ENCODE data around the gene LRBA.

Gene LRBA

DNA sequence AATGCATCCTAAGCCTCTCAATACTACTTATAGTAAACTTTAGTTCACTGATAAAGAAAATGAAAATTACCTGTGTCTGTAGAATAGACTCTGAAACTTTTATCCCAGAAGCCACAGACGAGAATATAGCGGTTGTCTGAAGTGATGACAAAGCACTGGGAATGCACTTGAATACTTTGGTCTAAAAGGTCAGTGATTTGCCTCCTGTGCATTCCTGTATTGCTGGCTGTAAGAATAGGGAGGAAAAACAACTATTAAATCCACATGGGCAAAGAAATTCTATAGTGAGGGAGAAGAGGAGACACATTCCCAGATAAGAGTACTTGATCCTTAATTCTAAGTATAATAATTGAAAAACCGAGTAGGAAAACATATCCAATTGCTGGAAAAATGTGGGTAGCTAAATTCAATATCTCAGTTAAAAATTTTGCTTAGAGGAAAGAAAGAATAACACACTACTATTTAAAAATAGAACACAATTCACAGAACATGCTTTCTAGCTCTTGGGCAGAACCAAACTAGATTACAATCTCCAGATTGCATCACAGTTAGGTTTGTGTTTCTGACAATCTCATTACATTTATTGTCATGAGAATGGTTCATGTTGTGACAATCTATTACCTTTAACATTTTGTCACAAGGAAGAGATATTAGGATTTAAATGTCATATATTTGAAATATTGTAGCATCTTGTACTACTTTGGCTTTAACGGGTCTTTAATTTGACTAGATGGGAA is 704.8 kb downstream of the LRBA start:
- Histone ChIP-seq H3K36me3 (ENCODE audit: control insufficient read depth, low read length) (peaks cover 3% of the 10 kb centered on the region; the same call in 1 of the 2 replicates), H3K4me1 (ENCODE audit: control insufficient read depth, low read length) (no peaks in the 10 kb centered on the region), H3K79me2 (ENCODE audit: control insufficient read depth, low read length) (no peaks in the 10 kb centered on the region), H3K27me3 (ENCODE audit: control insufficient read depth, low read length) (no peaks in the 10 kb centered on the region), H3K4me3 (ENCODE audit: low read length) (no peak overlapping the region), H3K4me2 (ENCODE audit: low read length) (no peak overlapping the region), H3K27ac (ENCODE audit: low read depth, low read length) (no peak overlapping the region), H3F3A (ENCODE audit: control insufficient read depth, insufficient read depth) (no peaks in the 10 kb centered on the region), H4K20me1 (ENCODE audit: control insufficient read depth, insufficient read depth, low read depth, low read length) (no peaks in the 10 kb centered on the region), H3K9me3 (ENCODE audit: control insufficient read depth, insufficient read depth, low read length) (no peaks in the 10 kb centered on the region), H3K9me2 (replicated peaks; ENCODE audit: control insufficient read depth, low read length) (no peaks in the 10 kb centered on the region)
- TF ChIP-seq, protein P1, sequence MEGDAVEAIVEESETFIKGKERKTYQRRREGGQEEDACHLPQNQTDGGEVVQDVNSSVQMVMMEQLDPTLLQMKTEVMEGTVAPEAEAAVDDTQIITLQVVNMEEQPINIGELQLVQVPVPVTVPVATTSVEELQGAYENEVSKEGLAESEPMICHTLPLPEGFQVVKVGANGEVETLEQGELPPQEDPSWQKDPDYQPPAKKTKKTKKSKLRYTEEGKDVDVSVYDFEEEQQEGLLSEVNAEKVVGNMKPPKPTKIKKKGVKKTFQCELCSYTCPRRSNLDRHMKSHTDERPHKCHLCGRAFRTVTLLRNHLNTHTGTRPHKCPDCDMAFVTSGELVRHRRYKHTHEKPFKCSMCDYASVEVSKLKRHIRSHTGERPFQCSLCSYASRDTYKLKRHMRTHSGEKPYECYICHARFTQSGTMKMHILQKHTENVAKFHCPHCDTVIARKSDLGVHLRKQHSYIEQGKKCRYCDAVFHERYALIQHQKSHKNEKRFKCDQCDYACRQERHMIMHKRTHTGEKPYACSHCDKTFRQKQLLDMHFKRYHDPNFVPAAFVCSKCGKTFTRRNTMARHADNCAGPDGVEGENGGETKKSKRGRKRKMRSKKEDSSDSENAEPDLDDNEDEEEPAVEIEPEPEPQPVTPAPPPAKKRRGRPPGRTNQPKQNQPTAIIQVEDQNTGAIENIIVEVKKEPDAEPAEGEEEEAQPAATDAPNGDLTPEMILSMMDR (IDR thresholded peaks at IDR 0.05; ENCODE audit: low read depth, low read length, poor library complexity, severe bottlenecking) = no peak
- TF ChIP-seq EZH2phosphoT487 (IDR thresholded peaks at IDR 0.05; ENCODE audit: borderline replicate concordance, low read length) = no peak

DNA sequence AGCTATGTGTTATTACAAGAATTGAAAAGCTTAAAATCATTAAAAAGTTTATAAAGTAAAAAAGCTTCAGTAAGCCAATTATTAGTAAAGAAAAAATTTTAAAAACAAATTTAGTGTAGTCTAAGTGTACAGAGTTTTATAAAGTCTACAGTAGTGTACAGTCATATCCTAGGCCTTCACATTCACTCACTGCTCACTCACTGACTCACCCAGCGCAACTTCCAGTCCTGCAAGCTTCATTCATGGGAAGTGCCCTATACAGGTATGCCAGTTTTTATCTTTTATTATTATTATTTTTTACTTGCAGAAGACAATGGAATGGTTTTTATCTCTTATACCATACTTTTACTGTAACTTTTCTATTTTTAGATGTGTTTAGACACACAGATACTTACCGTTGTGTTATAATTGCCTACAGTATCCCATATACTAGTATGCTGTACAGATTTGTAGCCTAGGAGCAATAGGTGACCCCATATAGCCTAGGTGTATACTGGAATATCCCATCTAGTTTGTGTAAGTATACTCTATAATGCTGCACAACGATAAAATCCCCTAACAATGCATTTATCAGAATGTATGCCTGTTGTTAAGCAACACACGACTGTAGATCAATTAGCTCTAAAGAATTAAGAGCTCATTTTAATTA is 706.1 kb downstream of the LRBA start:
- TF ChIP-seq, protein P1 (IDR thresholded peaks at IDR 0.05; ENCODE audit: low read depth, low read length, poor library complexity, severe bottlenecking) = no peak
- no peak for TF ChIP-seq EZH2phosphoT487 (IDR thresholded peaks at IDR 0.05; ENCODE audit: borderline replicate concordance, low read length)
- no peak overlapping the region for H3K27ac ChIP-seq (ENCODE audit: low read depth, low read length)
- peaks cover 3% of the 10 kb centered on the region; the same call in 1 of the 2 replicates for H3K36me3 ChIP-seq (ENCODE audit: control insufficient read depth, low read length)
- H3K27me3 ChIP-seq (ENCODE audit: control insufficient read depth, low read length) = no peaks in the 10 kb centered on the region
- H3K9me3 ChIP-seq (ENCODE audit: control insufficient read depth, insufficient read depth, low read length) = no peaks in the 10 kb centered on the region
- H3K79me2 ChIP-seq (ENCODE audit: control insufficient read depth, low read length) = no peaks in the 10 kb centered on the region
- no peaks in the 10 kb centered on the region for H3K4me1 ChIP-seq (ENCODE audit: control insufficient read depth, low read length)
- H3K4me3 ChIP-seq (ENCODE audit: low read length) = no peak overlapping the region
- no peak overlapping the region for H3K4me2 ChIP-seq (ENCODE audit: low read length)
- H4K20me1 ChIP-seq (ENCODE audit: control insufficient read depth, insufficient read depth, low read depth, low read length) = no peaks in the 10 kb centered on the region
- no peaks in the 10 kb centered on the region for H3K9me2 ChIP-seq (replicated peaks; ENCODE audit: control insufficient read depth, low read length)
- H3F3A ChIP-seq (ENCODE audit: control insufficient read depth, insufficient read depth) = no peaks in the 10 kb centered on the region

- Histone ChIP-seq H3K4me3 (ENCODE audit: low read length) (no peak overlapping the region), H3K4me2 (ENCODE audit: low read length) (no peak overlapping the region), H3K27ac (ENCODE audit: low read depth, low read length) (no peak overlapping the region), H3K9me2 (replicated peaks; ENCODE audit: control insufficient read depth, low read length) (no peaks in the 10 kb centered on the region), H4K20me1 (ENCODE audit: control insufficient read depth, insufficient read depth, low read depth, low read length) (no peaks in the 10 kb centered on the region), H3K9me3 (ENCODE audit: control insufficient read depth, insufficient read depth, low read length) (no peaks in the 10 kb centered on the region), H3K27me3 (ENCODE audit: control insufficient read depth, low read length) (no peaks in the 10 kb centered on the region), H3K4me1 (ENCODE audit: control insufficient read depth, low read length) (no peaks in the 10 kb centered on the region), H3K36me3 (ENCODE audit: control insufficient read depth, low read length) (peaks cover 3% of the 10 kb centered on the region; the same call in 1 of the 2 replicates), H3K79me2 (ENCODE audit: control insufficient read depth, low read length) (no peaks in the 10 kb centered on the region), H3F3A (ENCODE audit: control insufficient read depth, insufficient read depth) (no peaks in the 10 kb centered on the region)
- no peak for TF ChIP-seq EZH2phosphoT487 (IDR thresholded peaks at IDR 0.05; ENCODE audit: borderline replicate concordance, low read length)
- TF ChIP-seq, protein P1 (IDR thresholded peaks at IDR 0.05; ENCODE audit: low read depth, low read length, poor library complexity, severe bottlenecking) = no peak
Observed at GRCh38 chr4:150306719-150307118, 708.4 kb downstream of the LRBA start.
